Fibroblast of lung (primary cell): ENCODE measurements around the gene PTPRA.

ENCODE experiments used
- CTCF ChIP-seq, 2 donors: IDR thresholded peaks in 1 of 2; conservative IDR thresholded peaks in 1 of 2; 1 replicate in 1 of 2; 2 replicates in 1 of 2; pipeline ENCODE4 v1.5.1; 2011 to 2012; ENCODE audit warnings: low read length in 2 of 2, control low read depth in 1 of 2, inconsistent platforms in 1 of 2, low read depth in 1 of 2, mild to moderate bottlenecking in 1 of 2
- EZH2 ChIP-seq: IDR thresholded peaks from 2 replicates; pipeline ENCODE4 v1.5.1; 2012; ENCODE audit warnings: low read length, control low read depth, mild to moderate bottlenecking; ENCODE audit errors: missing control alignments

- TF ChIP-seq CTCF (conservative IDR thresholded peaks at IDR 0.05 in 1 of 2, IDR thresholded peaks at IDR 0.05 in 1 of 2; ENCODE audit: low read depth in 1 of 2, low read length in 2 of 2) (no peak), EZH2 (no peak)
Measured at GRCh38 chr20:2911200-2911599, 37.9 kb downstream of the PTPRA start.
